GM23338 (cell line): ENCODE results near the gene TCF7L2. TPM values are rescaled to one million over a fixed set of nuclear protein-coding genes. Genes with fewer than 3 reads are reported as not detected.

Source experiments
- ATAC-seq: fragments of 200-7000 bp; cut with Tn5 transposase; 3 replicates; pipeline ENCODE4 v1.9.1; 2020
- DNase-seq: peaks from one replicate; pipeline ENCODE4 v3.0.0-alpha.2; 2015; ENCODE audit warnings: low spot score
- H2AFZ ChIP-seq: fragments of 200-600 bp; sonication (generic); 2 replicates; pipeline ENCODE4 v1.8.0; 2016; ENCODE audit warnings: antibody characterized with exemption, mild to moderate bottlenecking, moderate library complexity
- H3F3A ChIP-seq: fragments of 200-600 bp; sonication (generic); replicated peaks from 2 replicates; pipeline ENCODE4 v1.8.0; 2017; ENCODE audit warnings: antibody characterized with exemption, mixed run types, low read depth
- H3K27ac ChIP-seq: fragments of 200-600 bp; sonication (generic); 2 replicates; pipeline ENCODE4 v1.6.1; 2016; ENCODE audit warnings: low read depth
- H3K27me3 ChIP-seq: fragments of 200-600 bp; sonication (generic); 2 replicates; pipeline ENCODE4 v1.8.0; 2016; ENCODE audit warnings: mild to moderate bottlenecking, mixed run types, moderate library complexity; ENCODE audit not compliant: insufficient read depth
- H3K36me3 ChIP-seq: fragments of 200-600 bp; sonication (generic); 2 replicates; pipeline ENCODE4 v1.8.0; 2016; ENCODE audit warnings: mild to moderate bottlenecking; ENCODE audit not compliant: insufficient read depth
- H3K4me1 ChIP-seq: fragments of 200-600 bp; sonication (generic); 2 replicates; pipeline ENCODE4 v1.8.0; 2016; ENCODE audit warnings: mild to moderate bottlenecking, moderate library complexity; ENCODE audit not compliant: insufficient read depth
- H3K4me2 ChIP-seq: fragments of 200-600 bp; sonication (generic); 2 replicates; pipeline ENCODE4 v1.7.1; 2017; ENCODE audit warnings: mixed run types
- H3K4me3 ChIP-seq: fragments of 200-600 bp; sonication (generic); 2 replicates; pipeline ENCODE4 v1.6.1; 2016; ENCODE audit warnings: mixed run types
- H3K79me2 ChIP-seq: fragments of 200-600 bp; sonication (generic); replicated peaks from 2 replicates; pipeline ENCODE4 v1.8.0; 2017; ENCODE audit warnings: mild to moderate bottlenecking; ENCODE audit not compliant: insufficient read depth
- H3K9me2 ChIP-seq: fragments of 200-600 bp; sonication (generic); 2 replicates; pipeline ENCODE4 v1.8.0; 2017; ENCODE audit not compliant: insufficient read depth
- H4K20me1 ChIP-seq: fragments of 200-600 bp; sonication (generic); replicated peaks from 2 replicates; pipeline ENCODE4 v1.8.0; 2017; ENCODE audit warnings: mild to moderate bottlenecking; ENCODE audit not compliant: insufficient read depth
- H3K27ac Mint-ChIP-seq: 2 replicates; pipeline ENCODE4 v1.8.0; 2020; ENCODE audit warnings: inconsistent platforms, mild to moderate bottlenecking, moderate library complexity, mixed read lengths
- H3K27me3 Mint-ChIP-seq: 3 replicates; pipeline ENCODE4 v1.8.0; 2022; ENCODE audit warnings: low read depth, mild to moderate bottlenecking, moderate library complexity, mixed read lengths, inconsistent platforms; ENCODE audit not compliant: insufficient read depth, poor library complexity
- H3K36me3 Mint-ChIP-seq: 3 replicates; pipeline ENCODE4 v1.8.0; 2021; ENCODE audit warnings: low read depth, mild to moderate bottlenecking, inconsistent platforms, moderate library complexity, mixed read lengths
- H3K4me1 Mint-ChIP-seq: 3 replicates; pipeline ENCODE4 v1.8.0; 2020; ENCODE audit warnings: mild to moderate bottlenecking, inconsistent platforms, mixed read lengths
- H3K4me3 Mint-ChIP-seq: 3 replicates; pipeline ENCODE4 v1.8.0; 2021; ENCODE audit warnings: moderate library complexity, mild to moderate bottlenecking, inconsistent platforms, mixed read lengths
- H3K9me3 Mint-ChIP-seq: 3 replicates; pipeline ENCODE4 v1.8.0; 2020; ENCODE audit warnings: moderate library complexity, mild to moderate bottlenecking, inconsistent platforms, mixed read lengths
- CREB1 ChIP-seq: fragments of 250-450 bp; sonication (Bioruptor Pico); IDR thresholded peaks from 2 replicates; pipeline ENCODE4 v1.5.0; 2020; ENCODE audit warnings: low read depth, mild to moderate bottlenecking, moderate library complexity
- EZH2 ChIP-seq: fragments of 200-600 bp; sonication (generic); IDR thresholded peaks from one replicate; pipeline ENCODE4 v1.8.0; 2017; ENCODE audit warnings: antibody characterized with exemption, mild to moderate bottlenecking, low read depth; ENCODE audit not compliant: unreplicated experiment
- EZH2phosphoT487 ChIP-seq: fragments of 200-600 bp; sonication (generic); IDR thresholded peaks from one replicate; pipeline ENCODE4 v1.8.1; 2018; ENCODE audit warnings: antibody characterized with exemption; ENCODE audit not compliant: unreplicated experiment
- JUNB ChIP-seq: IDR thresholded peaks from one replicate; pipeline ENCODE4 v1.6.1; 2016; ENCODE audit warnings: antibody characterized with exemption; ENCODE audit not compliant: unreplicated experiment
- NANOG ChIP-seq: IDR thresholded peaks from 2 replicates; pipeline ENCODE4 v1.6.1; 2016; ENCODE audit warnings: antibody characterized with exemption, borderline replicate concordance
- POLR2AphosphoS5 ChIP-seq: IDR thresholded peaks from 2 replicates; pipeline ENCODE4 v1.6.1; 2016; ENCODE audit warnings: antibody characterized with exemption, low read depth
- STAT1 ChIP-seq: IDR thresholded peaks from one replicate; pipeline ENCODE4 v1.6.1; 2016; ENCODE audit warnings: antibody characterized with exemption; ENCODE audit not compliant: unreplicated experiment
- ZNF114 ChIP-seq: fragments of 250-450 bp; sonication (Bioruptor Pico); IDR thresholded peaks from 2 replicates; pipeline ENCODE4 v1.5.0; 2020; ENCODE audit warnings: mild to moderate bottlenecking, moderate library complexity
- ZNF331 ChIP-seq: fragments of 250-450 bp; sonication (Bioruptor Pico); IDR thresholded peaks from 2 replicates; pipeline ENCODE4 v1.5.0; 2020; ENCODE audit warnings: low read depth, mild to moderate bottlenecking, moderate library complexity
- polyA plus RNA-seq: library from polyadenylated mRNA; unstranded; fragments of >200 nt; fragmentation: Nextera tagmentation; extraction: Ambion mirVana; gene quantifications from 2 replicates; pipeline ENCODE4 v1.2.1, GENCODE V29; 2016
- total RNA-seq: library from RNA; depleted of rRNA; stranded (reverse); fragments of >200 nt; shearing (Covaris generic); gene quantifications from 2 replicates; pipeline ENCODE4 v1.2.3, GENCODE V29; 2014
- TF ChIP-seq, protein P1 (sequence below): IDR thresholded peaks from 2 replicates; pipeline ENCODE4 v1.6.1; 2016; ENCODE audit warnings: antibody characterized with exemption
- TF ChIP-seq, protein P2 (sequence below), 2 experiments: fragments of 200-600 bp in 1 of 2; sonication (generic) in 1 of 2; conservative IDR thresholded peaks; 2 replicates each; pipeline versions ENCODE4 v1.5.1 to v1.6.1; 2016 to 2017; ENCODE audit warnings: antibody characterized with exemption in 2 of 2, low read depth in 2 of 2, mild to moderate bottlenecking in 2 of 2, moderate library complexity in 1 of 2
- TF ChIP-seq, protein P3 (sequence below): IDR thresholded peaks from one replicate; pipeline ENCODE4 v1.6.1; 2018; ENCODE audit warnings: antibody characterized with exemption; ENCODE audit not compliant: unreplicated experiment
- TF ChIP-seq, protein P4 (sequence below): fragments of 250-450 bp; sonication (Bioruptor Pico); IDR thresholded peaks from 2 replicates; pipeline ENCODE4 v1.5.0; 2020; ENCODE audit warnings: mild to moderate bottlenecking, moderate library complexity

The TCF7L2 gene
- total and polyA plus RNA-seq, 2 experiments from 2014 or later: 32.2 to 80.8 TPM

DNA sequence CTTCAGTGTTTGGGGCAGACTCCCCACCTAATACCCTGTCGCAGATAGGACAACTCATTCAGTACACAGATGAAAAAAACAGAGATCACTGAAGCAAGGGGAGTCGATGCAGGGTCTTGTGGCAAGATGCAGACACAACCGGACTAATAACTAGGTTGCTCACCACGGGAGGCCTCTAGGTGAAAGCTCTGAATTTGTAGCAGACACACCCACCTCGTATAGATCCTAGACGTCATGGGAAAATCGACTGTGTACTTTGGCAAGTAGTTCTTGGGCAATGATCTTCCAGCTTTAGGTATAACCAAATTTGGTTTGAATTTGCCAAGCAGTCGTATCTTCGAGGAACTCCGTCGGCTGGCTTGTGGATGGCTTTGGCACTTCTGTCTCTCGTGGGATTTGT, 88.1 kb downstream of the TCF7L2 start:
- H3K9me2 ChIP-seq: no peaks in the 10 kb centered on the region
- peaks cover 15% of the 10 kb centered on the region for H3K36me3 ChIP-seq
- DNase-seq: no peak
- H3K79me2 ChIP-seq: peaks cover 100% of the 10 kb centered on the region
- Mint-ChIP-seq H3K27ac (no peak overlapping the region), H3K27me3 (peaks cover 6% of the 10 kb centered on the region), H3K9me3 (no peaks in the 10 kb centered on the region), H3K36me3 (peaks cover 39% of the 10 kb centered on the region), H3K4me3 (no peak overlapping the region), H3K4me1 (peaks cover 56% of the 10 kb centered on the region)
- no peak overlapping the region for H3K4me2 ChIP-seq
- TF ChIP-seq EZH2: no peak
- no peak for TF ChIP-seq POLR2AphosphoS5
- TF ChIP-seq, protein P1, sequence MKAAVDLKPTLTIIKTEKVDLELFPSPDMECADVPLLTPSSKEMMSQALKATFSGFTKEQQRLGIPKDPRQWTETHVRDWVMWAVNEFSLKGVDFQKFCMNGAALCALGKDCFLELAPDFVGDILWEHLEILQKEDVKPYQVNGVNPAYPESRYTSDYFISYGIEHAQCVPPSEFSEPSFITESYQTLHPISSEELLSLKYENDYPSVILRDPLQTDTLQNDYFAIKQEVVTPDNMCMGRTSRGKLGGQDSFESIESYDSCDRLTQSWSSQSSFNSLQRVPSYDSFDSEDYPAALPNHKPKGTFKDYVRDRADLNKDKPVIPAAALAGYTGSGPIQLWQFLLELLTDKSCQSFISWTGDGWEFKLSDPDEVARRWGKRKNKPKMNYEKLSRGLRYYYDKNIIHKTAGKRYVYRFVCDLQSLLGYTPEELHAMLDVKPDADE: no peak
- TF ChIP-seq, protein P2, sequence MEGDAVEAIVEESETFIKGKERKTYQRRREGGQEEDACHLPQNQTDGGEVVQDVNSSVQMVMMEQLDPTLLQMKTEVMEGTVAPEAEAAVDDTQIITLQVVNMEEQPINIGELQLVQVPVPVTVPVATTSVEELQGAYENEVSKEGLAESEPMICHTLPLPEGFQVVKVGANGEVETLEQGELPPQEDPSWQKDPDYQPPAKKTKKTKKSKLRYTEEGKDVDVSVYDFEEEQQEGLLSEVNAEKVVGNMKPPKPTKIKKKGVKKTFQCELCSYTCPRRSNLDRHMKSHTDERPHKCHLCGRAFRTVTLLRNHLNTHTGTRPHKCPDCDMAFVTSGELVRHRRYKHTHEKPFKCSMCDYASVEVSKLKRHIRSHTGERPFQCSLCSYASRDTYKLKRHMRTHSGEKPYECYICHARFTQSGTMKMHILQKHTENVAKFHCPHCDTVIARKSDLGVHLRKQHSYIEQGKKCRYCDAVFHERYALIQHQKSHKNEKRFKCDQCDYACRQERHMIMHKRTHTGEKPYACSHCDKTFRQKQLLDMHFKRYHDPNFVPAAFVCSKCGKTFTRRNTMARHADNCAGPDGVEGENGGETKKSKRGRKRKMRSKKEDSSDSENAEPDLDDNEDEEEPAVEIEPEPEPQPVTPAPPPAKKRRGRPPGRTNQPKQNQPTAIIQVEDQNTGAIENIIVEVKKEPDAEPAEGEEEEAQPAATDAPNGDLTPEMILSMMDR (conservative IDR thresholded peaks at IDR 0.05; ENCODE audit: low read depth in 2 of 2): no peak
- no peak for TF ChIP-seq STAT1
- TF ChIP-seq ZNF331 (CRISPR knock-in tag): no peak
- TF ChIP-seq NANOG: no peak
- TF ChIP-seq, protein P3, sequence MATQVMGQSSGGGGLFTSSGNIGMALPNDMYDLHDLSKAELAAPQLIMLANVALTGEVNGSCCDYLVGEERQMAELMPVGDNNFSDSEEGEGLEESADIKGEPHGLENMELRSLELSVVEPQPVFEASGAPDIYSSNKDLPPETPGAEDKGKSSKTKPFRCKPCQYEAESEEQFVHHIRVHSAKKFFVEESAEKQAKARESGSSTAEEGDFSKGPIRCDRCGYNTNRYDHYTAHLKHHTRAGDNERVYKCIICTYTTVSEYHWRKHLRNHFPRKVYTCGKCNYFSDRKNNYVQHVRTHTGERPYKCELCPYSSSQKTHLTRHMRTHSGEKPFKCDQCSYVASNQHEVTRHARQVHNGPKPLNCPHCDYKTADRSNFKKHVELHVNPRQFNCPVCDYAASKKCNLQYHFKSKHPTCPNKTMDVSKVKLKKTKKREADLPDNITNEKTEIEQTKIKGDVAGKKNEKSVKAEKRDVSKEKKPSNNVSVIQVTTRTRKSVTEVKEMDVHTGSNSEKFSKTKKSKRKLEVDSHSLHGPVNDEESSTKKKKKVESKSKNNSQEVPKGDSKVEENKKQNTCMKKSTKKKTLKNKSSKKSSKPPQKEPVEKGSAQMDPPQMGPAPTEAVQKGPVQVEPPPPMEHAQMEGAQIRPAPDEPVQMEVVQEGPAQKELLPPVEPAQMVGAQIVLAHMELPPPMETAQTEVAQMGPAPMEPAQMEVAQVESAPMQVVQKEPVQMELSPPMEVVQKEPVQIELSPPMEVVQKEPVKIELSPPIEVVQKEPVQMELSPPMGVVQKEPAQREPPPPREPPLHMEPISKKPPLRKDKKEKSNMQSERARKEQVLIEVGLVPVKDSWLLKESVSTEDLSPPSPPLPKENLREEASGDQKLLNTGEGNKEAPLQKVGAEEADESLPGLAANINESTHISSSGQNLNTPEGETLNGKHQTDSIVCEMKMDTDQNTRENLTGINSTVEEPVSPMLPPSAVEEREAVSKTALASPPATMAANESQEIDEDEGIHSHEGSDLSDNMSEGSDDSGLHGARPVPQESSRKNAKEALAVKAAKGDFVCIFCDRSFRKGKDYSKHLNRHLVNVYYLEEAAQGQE: no peak
- TF ChIP-seq EZH2phosphoT487: no peak
- no peak for TF ChIP-seq JUNB
- TF ChIP-seq, protein P4, sequence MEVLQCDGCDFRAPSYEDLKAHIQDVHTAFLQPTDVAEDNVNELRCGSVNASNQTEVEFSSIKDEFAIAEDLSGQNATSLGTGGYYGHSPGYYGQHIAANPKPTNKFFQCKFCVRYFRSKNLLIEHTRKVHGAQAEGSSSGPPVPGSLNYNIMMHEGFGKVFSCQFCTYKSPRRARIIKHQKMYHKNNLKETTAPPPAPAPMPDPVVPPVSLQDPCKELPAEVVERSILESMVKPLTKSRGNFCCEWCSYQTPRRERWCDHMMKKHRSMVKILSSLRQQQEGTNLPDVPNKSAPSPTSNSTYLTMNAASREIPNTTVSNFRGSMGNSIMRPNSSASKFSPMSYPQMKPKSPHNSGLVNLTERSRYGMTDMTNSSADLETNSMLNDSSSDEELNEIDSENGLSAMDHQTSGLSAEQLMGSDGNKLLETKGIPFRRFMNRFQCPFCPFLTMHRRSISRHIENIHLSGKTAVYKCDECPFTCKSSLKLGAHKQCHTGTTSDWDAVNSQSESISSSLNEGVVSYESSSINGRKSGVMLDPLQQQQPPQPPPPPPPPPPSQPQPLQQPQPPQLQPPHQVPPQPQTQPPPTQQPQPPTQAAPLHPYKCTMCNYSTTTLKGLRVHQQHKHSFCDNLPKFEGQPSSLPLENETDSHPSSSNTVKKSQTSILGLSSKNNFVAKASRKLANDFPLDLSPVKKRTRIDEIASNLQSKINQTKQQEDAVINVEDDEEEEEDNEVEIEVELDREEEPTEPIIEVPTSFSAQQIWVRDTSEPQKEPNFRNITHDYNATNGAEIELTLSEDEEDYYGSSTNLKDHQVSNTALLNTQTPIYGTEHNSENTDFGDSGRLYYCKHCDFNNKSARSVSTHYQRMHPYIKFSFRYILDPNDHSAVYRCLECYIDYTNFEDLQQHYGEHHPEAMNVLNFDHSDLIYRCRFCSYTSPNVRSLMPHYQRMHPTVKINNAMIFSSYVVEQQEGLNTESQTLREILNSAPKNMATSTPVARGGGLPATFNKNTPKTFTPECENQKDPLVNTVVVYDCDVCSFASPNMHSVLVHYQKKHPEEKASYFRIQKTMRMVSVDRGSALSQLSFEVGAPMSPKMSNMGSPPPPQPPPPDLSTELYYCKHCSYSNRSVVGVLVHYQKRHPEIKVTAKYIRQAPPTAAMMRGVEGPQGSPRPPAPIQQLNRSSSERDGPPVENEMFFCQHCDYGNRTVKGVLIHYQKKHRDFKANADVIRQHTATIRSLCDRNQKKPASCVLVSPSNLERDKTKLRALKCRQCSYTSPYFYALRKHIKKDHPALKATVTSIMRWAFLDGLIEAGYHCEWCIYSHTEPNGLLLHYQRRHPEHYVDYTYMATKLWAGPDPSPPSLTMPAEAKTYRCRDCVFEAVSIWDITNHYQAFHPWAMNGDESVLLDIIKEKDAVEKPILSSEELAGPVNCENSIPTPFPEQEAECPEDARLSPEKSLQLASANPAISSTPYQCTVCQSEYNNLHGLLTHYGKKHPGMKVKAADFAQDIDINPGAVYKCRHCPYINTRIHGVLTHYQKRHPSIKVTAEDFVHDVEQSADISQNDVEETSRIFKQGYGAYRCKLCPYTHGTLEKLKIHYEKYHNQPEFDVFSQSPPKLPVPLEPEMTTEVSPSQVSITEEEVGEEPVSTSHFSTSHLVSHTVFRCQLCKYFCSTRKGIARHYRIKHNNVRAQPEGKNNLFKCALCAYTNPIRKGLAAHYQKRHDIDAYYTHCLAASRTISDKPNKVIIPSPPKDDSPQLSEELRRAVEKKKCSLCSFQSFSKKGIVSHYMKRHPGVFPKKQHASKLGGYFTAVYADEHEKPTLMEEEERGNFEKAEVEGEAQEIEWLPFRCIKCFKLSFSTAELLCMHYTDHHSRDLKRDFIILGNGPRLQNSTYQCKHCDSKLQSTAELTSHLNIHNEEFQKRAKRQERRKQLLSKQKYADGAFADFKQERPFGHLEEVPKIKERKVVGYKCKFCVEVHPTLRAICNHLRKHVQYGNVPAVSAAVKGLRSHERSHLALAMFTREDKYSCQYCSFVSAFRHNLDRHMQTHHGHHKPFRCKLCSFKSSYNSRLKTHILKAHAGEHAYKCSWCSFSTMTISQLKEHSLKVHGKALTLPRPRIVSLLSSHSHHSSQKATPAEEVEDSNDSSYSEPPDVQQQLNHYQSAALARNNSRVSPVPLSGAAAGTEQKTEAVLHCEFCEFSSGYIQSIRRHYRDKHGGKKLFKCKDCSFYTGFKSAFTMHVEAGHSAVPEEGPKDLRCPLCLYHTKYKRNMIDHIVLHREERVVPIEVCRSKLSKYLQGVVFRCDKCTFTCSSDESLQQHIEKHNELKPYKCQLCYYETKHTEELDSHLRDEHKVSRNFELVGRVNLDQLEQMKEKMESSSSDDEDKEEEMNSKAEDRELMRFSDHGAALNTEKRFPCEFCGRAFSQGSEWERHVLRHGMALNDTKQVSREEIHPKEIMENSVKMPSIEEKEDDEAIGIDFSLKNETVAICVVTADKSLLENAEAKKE (CRISPR knock-in tag): no peak
- no peak for TF ChIP-seq ZNF114 (CRISPR knock-in tag)
- no peak for TF ChIP-seq CREB1 (CRISPR knock-in tag)
- H3K27me3 ChIP-seq: no peaks in the 10 kb centered on the region
- H2AFZ ChIP-seq: no peak overlapping the region
- H3K4me1 ChIP-seq: peaks cover 28% of the 10 kb centered on the region
- H3K4me3 ChIP-seq: no peak overlapping the region
- H4K20me1 ChIP-seq: peaks cover 85% of the 10 kb centered on the region
- H3K27ac ChIP-seq: 0 out of 2 replicates have a peak overlapping the region, but pooled peaks have one; percentile 16
- no peak for ATAC-seq
- peaks cover 3% of the 10 kb centered on the region; the same call in 1 of the 2 replicates for H3F3A ChIP-seq
